Type B pancreatic cell (in vitro differentiated cells): Measurements from ENCODE around the gene SPRR2G. TPM values are rescaled to one million over a fixed set of nuclear protein-coding genes. Genes with fewer than 3 reads are reported as not detected.

ENCODE experiments used
- DNase-seq: peaks from one replicate; pipeline ENCODE4 v3.0.0; 2021; ENCODE audit warnings: mixed read lengths; ENCODE audit not compliant: unreplicated experiment; ENCODE audit errors: extremely low spot score
- H3K27ac Mint-ChIP-seq: 2 replicates; pipeline ENCODE4 v1.8.0; 2021; ENCODE audit warnings: mild to moderate bottlenecking, mixed read lengths
- H3K27me3 Mint-ChIP-seq: 2 replicates; pipeline ENCODE4 v1.8.0; 2021; ENCODE audit warnings: mixed read lengths
- H3K36me3 Mint-ChIP-seq: 2 replicates; pipeline ENCODE4 v1.8.0; 2021; ENCODE audit warnings: mixed read lengths
- H3K4me1 Mint-ChIP-seq: one replicate; pipeline ENCODE4 v1.8.0; 2021; ENCODE audit warnings: mixed read lengths; ENCODE audit not compliant: unreplicated experiment
- H3K4me3 Mint-ChIP-seq: 2 replicates; pipeline ENCODE4 v1.8.0; 2021; ENCODE audit warnings: mild to moderate bottlenecking, mixed read lengths
- H3K9me3 Mint-ChIP-seq: 2 replicates; pipeline ENCODE4 v1.8.0; 2021; ENCODE audit warnings: mixed read lengths
- CTCF ChIP-seq: fragments of 200-600 bp; sonication (generic); conservative IDR thresholded peaks from 2 replicates; pipeline ENCODE4 v1.5.0; 2021; ENCODE audit warnings: antibody characterized with exemption, mild to moderate bottlenecking
- total RNA-seq: library from RNA; stranded (reverse); gene quantifications from 2 replicates; pipeline ENCODE4 v1.2.1, GENCODE V29; 2021; ENCODE audit warnings: low replicate concordance

The SPRR2G gene
- total RNA-seq, 1 donor from 2014 or later, result not detected

DNA sequence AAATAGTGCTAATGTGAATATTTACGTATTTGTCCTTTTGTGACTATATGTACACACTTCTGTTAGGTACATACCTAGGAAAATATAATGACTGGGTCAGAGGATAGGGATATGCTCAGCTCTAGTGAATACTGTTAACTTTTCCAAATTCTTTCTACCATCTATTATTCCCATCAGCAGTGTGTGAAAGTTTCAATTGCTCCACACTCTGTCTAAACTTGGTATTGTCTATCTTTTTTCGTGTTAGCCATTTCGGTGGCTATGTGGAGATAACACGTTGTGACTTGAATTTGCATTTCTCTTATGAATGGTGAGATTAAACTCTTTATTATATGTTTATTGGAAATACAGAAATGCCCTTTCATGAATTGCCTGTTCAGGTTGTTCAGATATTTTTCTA lies 29.9 kb upstream of the SPRR2G start:
- Mint-ChIP-seq H3K9me3 (no peaks in the 10 kb centered on the region), H3K27ac (no peak overlapping the region), H3K4me3 (no peak overlapping the region), H3K36me3 (no peaks in the 10 kb centered on the region), H3K4me1 (no peaks in the 10 kb centered on the region), H3K27me3 (peaks cover 3% of the 10 kb centered on the region)
- TF ChIP-seq CTCF, result no peak
- no peak for DNase-seq

DNA sequence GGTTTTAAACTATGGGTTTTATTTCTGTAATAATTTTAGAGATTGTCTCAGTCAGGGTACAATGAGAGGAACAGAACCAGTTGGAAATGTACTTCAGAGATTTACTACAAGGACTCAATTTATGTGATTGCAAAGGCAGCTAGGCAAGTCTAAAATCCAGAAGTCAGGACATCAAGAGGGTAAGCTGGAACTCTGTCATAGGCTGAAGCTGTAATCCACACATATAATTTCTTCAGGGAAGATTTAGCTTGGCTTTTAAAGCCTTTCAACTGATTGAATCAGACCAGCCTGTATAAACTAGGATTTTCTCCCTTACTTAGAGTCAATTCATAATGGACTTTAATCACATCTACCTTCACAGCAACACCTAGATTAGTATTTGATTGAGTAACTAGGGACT lies 28.2 kb upstream of the SPRR2G start:
- peaks cover 3% of the 10 kb centered on the region for H3K27me3 Mint-ChIP-seq
- H3K27ac Mint-ChIP-seq, result no peak overlapping the region
- no peaks in the 10 kb centered on the region for H3K4me1 Mint-ChIP-seq
- H3K4me3 Mint-ChIP-seq, result no peak overlapping the region
- no peaks in the 10 kb centered on the region for H3K9me3 Mint-ChIP-seq
- TF ChIP-seq CTCF, result no peak
- DNase-seq, result no peak
- H3K36me3 Mint-ChIP-seq, result no peaks in the 10 kb centered on the region

- Mint-ChIP-seq H3K4me1 (no peaks in the 10 kb centered on the region), H3K27me3 (peaks cover 4% of the 10 kb centered on the region), H3K4me3 (peak overlapping the region; percentile 16), H3K36me3 (no peaks in the 10 kb centered on the region), H3K9me3 (no peaks in the 10 kb centered on the region), H3K27ac (peak overlapping the region; percentile 73)
- DNase-seq, result no peak
- no peak for TF ChIP-seq CTCF
Measured at GRCh38 chr1:153174624-153175023, 23.9 kb upstream of the SPRR2G start.

DNA sequence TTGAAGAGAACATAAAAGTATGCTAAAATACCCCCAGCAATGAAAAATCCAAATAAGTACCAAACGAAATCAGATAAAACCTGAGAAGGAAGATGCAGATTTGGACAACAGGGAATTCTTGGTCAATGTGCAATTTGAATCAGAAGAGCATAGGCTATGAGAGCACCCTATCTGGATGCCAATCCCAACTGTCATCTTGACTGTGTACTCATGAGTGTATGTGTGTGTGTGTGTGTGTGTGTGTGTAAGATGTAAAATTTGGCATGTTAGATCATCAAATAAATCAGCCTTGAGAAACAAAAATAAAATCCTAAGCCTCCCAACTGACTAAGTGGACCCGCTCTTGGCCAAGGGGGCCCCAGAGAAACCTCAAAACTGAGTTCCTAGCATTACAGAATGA lies 18.0 kb upstream of the SPRR2G start:
- no peak for TF ChIP-seq CTCF
- DNase-seq, result no peak
- H3K4me1 Mint-ChIP-seq, result no peaks in the 10 kb centered on the region
- peaks cover 5% of the 10 kb centered on the region for H3K27me3 Mint-ChIP-seq
- no peaks in the 10 kb centered on the region for H3K9me3 Mint-ChIP-seq
- H3K4me3 Mint-ChIP-seq, result no peak overlapping the region
- no peaks in the 10 kb centered on the region for H3K36me3 Mint-ChIP-seq
- no peak overlapping the region for H3K27ac Mint-ChIP-seq

- no peak for TF ChIP-seq CTCF
- no peak for DNase-seq
- Mint-ChIP-seq H3K27ac (peak overlapping the region; percentile 20), H3K27me3 (peaks cover 3% of the 10 kb centered on the region), H3K4me3 (no peak overlapping the region), H3K9me3 (peaks cover 5% of the 10 kb centered on the region), H3K4me1 (no peaks in the 10 kb centered on the region), H3K36me3 (no peaks in the 10 kb centered on the region)
Measured at GRCh38 chr1:153155541-153155940, 4.9 kb upstream of the SPRR2G start.

GRCh38 chr1:153152481-153152880 lies 1.8 kb upstream of the SPRR2G start:
- Mint-ChIP-seq H3K4me1 (no peaks in the 10 kb centered on the region), H3K9me3 (peaks cover 5% of the 10 kb centered on the region), H3K27ac (no peak overlapping the region), H3K4me3 (no peak overlapping the region), H3K36me3 (no peaks in the 10 kb centered on the region), H3K27me3 (peaks cover 3% of the 10 kb centered on the region)
- no peak for TF ChIP-seq CTCF
- no peak for DNase-seq
